Measurements from ENCODE around the gene HOMER2. TPM values are rescaled to one million over a fixed set of nuclear protein-coding genes. Genes with fewer than 3 reads are reported as not detected.

The HOMER2 gene
- total and polyA plus RNA-seq, 9 of the 15 experiments (the other 6 are each of a cell fraction or from before 2014, with no cell fraction given), result 0.13 to 0.47 (median 0.29) TPM; not detected in 1

DNA sequence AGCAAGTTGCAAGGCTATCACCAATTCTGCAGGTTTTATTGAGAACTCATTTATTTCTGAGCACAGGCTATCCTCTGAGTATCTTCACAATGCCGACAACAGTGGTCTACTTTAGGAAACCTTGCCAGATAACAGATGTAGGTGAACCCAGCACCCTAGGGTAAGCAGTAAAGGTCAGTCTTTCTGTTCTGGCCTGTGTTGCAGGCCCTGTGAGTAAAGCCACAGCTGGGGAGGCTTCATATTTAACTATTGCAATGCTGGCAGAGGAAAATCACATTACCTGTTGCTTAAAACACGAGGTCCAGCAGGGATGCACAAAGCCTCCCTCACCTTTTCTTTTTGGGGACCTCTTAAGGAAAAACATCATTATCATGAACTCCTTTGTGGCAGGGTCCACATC lies 87.6 kb downstream of the HOMER2 start:
- Histone ChIP-seq H3K4me3 (no peak overlapping the region), H4K20me1 (replicated peaks; ENCODE audit: control insufficient read depth, insufficient read depth, low read length) (no peaks in the 10 kb centered on the region), H3K27ac (ENCODE audit: extremely low read depth, low read depth, low read length) (no peak overlapping the region), H3K36me3 (ENCODE audit: control insufficient read depth, insufficient read depth, low read length) (no peaks in the 10 kb centered on the region), H2AFZ (ENCODE audit: low read depth, low read length) (no peak overlapping the region), H3K4me2 (ENCODE audit: insufficient read depth, low read length) (no peak overlapping the region), H3K9me3 (replicated peaks; ENCODE audit: control insufficient read depth, insufficient read depth, low read depth, low read length) (no peaks in the 10 kb centered on the region), H3K27me3 (ENCODE audit: control insufficient read depth in 2 of 2, insufficient read depth in 2 of 2, low read length in 2 of 2) (peaks cover 14 to 21% of the 10 kb centered on the region in 2 experiments), H3K9ac (ENCODE audit: insufficient read depth in 1 of 2, low read depth in 2 of 2, low read length in 2 of 2) (no peak overlapping the region), H3K79me2 (ENCODE audit: control insufficient read depth, insufficient read depth, low read length) (no peaks in the 10 kb centered on the region), H3K4me1 (replicated peaks in 1 of 2; ENCODE audit: control insufficient read depth in 2 of 2, insufficient read depth in 2 of 2, low read length in 2 of 2) (no peaks in the 10 kb centered on the region), H3K9me1 (ENCODE audit: control insufficient read depth, insufficient read depth, low read length) (no peaks in the 10 kb centered on the region)
- no peak for FAIRE-seq
- ATAC-seq, result no peak
- in situ Hi-C loops (cut with MboI), result no loop called here
- TF ChIP-seq POLR2G (IDR thresholded peaks at IDR 0.05; ENCODE audit: low read depth, low read length), result no peak
- TF ChIP-seq, protein P1, sequence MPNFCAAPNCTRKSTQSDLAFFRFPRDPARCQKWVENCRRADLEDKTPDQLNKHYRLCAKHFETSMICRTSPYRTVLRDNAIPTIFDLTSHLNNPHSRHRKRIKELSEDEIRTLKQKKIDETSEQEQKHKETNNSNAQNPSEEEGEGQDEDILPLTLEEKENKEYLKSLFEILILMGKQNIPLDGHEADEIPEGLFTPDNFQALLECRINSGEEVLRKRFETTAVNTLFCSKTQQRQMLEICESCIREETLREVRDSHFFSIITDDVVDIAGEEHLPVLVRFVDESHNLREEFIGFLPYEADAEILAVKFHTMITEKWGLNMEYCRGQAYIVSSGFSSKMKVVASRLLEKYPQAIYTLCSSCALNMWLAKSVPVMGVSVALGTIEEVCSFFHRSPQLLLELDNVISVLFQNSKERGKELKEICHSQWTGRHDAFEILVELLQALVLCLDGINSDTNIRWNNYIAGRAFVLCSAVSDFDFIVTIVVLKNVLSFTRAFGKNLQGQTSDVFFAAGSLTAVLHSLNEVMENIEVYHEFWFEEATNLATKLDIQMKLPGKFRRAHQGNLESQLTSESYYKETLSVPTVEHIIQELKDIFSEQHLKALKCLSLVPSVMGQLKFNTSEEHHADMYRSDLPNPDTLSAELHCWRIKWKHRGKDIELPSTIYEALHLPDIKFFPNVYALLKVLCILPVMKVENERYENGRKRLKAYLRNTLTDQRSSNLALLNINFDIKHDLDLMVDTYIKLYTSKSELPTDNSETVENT (CRISPR knock-in tag; IDR thresholded peaks at IDR 0.05), result no peak
- no peak for TF ChIP-seq SRSF9 (IDR thresholded peaks at IDR 0.05; ENCODE audit: borderline replicate concordance, low read depth, low read length)
- no peak for TF ChIP-seq SMC3 (conservative IDR thresholded peaks at IDR 0.05; ENCODE audit: insufficient read depth, low read depth, low read length)
- no TSS peak for BruUV-seq (replicated peaks)
- intact Hi-C loops (cut with micrococcal nuclease), result no loop called here
- 0% methylated on average over 2 of the region's 2 CpGs for WGBS (ENCODE audit: insufficient coverage, low coverage, missing lambda C conversion rate)
- no peak for DNase-seq (ENCODE audit: extremely low read depth in 1 of 4, low spot score in 3 of 4)
- ChIA-PET POLR2A (interaction anchor here (0.9 to 1.2 kb wide), 2 partner anchors 9 to 27 kb away, joined by 3 to 4 read pairs; no protein-coding TSS in a partner anchor), CTCF (ENCODE audit: low intra/inter-chr PET ratio) (no interaction called here)

All from K562 (cell line).